NCI-H2107 (cell line): Measurements from ENCODE around the gene DECR2.
"Not testable (repeated sequence)": the region's sequence is repeated elsewhere in the genome, so short reads cannot be mapped to it uniquely, and the experiment has no call there.

Experiments
- DNase-seq: peaks from one replicate; lab custom pipeline; 2025; lab: John Stamatoyannopoulos, UW

DECR2 gene

DNA sequence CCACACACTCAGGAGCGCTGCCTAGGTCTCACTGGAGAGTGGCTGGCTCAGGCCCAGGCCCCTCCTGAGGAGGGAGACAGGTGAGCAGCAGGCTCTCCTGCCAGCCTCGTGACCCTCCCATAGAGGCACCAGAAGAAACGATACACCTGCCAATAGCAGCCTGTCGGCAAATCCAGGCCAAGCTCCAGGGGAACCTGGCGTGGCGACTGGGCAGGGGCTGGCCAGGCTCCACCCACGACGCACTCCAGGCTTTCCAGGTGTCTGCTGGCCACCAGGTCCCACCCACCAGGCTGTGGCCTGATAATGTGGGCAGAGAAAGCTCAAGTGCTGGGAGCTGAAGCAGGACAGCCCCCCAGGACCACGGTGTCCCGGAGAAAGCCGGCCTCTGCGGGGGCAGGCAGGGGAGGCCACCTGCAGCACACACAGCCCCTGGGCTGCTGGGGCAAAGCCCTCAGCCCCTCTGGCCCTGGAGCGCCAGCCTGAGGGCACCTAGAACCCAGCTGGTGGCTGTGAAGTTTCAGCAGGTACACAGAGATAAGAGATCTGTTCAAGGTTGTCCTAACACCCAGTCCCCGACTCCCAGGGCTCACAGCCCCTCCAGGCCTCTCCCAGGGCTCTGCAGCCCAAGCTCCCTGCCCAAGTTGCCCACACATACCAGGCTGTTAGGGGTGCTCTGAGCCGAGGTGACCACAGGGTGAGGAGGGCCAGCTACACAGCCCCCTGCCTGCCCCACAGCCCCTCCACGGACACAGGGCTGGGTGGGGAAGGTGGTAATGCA lies 22.3 kb upstream of the DECR2 start:
- peak; percentile 86 for DNase-seq

DNA sequence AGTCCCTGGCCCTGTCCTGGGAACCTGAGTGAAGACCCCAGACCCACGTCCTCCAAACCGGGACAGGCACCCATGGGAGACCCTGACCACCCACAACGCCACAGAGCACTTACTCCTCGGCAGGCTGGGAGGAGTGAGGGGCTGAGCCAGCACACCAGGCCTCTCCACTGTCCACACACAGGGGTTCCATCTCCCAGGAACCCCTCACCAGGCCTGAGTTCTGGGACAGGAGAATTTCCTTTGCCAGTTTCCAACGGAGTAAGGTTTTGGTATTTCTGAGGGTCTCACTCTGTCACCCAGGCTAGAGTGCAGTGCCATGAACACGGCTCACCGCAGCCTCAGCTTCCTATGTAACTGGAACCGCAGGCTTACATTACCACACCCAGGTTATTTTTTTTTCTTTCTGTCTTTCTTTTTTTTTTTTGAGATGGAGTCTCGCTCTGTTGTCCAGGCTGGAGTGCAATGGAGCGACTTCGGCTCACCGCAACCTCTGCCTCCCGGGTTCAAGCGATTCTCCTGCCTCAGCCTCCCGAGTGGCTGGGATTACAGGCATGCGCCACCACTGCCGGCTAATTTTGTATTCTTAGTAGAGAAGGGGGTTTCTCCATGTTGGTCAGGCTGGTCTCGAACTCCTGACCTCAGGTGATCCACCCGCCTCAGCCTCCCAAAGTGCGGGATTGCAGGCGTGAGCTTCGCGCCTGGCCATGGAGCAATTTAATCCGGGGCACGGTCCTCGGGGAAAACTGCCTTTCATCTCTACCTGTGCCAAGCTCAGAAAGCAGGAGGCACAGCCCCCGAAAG lies 21.5 kb upstream of the DECR2 start:
- DNase-seq, result no peak

DNA sequence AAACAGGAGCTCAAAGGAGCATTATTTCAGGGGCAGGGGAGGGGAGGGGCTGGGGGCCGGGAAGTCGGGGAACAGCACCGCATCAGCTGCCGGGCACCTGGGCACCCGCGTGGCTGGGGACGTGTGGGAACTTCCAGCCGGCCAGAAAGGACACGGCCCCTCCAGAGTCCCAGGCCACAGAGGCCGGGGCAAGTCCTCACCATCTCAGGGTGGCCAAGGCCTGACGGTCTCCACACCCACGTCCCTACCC lies 21.0 kb upstream of the DECR2 start:
- DNase-seq, result no peak

- DNase-seq, result no peak
These were observed 20.5 kb upstream of the DECR2 start for GRCh38 chr16:381012-381788.

- peak; percentile 66 for DNase-seq
These were observed 19.6 kb upstream of the DECR2 start, which contains the start of gene PGAP6 for GRCh38 chr16:381789-382717. Gene PGAP6, minus strand, starts transcription at chr16:381978. Its CDS starts 157 bp downstream, at chr16:381821.

- no peak for DNase-seq
These were observed 18.2 kb upstream of the DECR2 start for GRCh38 chr16:383326-384051.

DNA sequence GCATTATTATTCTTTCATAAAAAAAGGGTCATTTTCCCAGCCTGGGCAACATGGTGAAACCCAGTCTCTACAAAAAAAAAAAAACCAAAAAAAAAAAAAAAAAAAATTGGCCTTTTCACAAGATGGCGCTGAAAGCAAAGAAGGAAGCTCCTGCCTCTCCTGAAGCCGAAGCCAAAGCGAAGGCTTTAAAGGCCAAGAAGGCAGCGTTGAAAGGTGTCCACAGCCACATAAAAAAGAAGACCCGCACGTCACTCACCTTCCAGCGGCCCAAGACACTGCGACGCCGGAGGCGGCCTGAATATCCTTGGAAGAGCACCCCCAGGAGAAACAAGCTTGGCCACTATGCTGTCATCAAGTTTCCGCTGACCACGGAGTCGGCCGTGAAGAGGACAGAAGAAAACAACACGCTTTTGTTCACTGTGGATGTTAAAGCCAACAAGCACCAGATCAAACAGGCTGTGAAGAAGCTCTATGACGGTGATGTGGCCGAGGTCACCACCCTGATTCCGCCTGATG lies 15.0 kb upstream of the DECR2 start:
- no peak for DNase-seq

DNA sequence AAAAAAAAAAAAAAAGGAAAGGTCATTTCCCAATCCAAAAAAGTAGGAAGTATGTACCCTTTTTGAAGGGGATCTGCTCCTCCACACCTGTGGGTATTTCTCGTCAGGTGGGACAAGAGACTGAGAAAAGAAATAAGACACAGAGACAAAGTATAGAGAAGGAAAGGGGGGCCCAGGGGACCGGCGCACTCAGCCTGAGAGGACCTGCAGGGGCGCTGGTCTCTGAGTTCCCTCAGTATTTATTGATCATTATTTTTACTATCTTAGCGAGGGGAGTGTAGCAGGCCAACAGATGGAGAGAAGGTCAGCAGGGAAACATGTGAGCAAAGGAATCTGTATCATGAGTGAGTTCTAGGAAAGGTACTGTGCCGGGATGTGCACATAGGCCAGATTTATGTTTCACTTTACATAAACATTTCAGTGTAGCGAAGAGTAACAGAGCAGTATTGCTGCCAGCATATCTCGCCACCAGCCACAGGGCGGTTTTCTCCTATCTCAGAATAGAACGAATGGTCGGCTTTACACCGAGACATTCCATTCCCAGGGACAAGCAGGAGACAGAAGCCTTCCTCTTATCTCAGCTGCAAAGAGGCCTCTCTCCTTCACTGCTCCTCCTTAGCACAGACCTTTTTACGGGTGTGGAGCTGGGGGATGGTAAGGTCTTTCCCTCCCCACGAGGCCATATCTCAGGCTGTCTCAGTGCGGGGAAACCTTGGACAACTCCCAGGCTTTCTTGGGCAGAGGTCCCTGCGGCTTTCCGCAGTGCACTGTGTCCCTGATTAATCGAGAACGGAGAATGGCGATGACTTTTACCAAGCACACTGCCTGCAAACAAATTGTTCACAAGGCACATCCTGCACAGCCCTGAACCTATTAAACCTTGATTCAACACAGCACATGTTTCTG lies 13.7 kb upstream of the DECR2 start:
- not testable (repeated sequence) for DNase-seq

DNA sequence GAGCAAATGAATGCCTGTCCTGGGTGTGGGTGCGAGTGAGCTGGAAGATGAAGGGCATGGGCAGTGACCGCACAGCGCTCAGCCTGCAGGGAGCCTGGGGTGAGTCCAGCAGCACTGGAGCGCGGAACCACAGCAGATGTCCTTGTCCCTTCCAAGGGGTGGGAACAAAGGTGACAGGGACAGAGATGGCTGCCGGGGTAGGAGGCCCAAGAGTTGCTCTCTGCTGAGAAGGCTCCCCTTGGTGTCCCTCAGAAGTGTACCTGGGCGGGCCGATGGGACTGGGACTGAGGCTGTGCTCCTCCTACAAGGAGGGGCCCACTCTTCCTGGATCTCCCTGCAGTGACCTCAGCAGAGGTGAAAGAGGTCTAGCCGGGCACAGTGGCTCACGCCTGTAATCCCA lies 12.3 kb upstream of the DECR2 start:
- no peak for DNase-seq

- peak; percentile 40 for DNase-seq
These were observed 9.8 kb upstream of the DECR2 start for GRCh38 chr16:391885-392335.

DNA sequence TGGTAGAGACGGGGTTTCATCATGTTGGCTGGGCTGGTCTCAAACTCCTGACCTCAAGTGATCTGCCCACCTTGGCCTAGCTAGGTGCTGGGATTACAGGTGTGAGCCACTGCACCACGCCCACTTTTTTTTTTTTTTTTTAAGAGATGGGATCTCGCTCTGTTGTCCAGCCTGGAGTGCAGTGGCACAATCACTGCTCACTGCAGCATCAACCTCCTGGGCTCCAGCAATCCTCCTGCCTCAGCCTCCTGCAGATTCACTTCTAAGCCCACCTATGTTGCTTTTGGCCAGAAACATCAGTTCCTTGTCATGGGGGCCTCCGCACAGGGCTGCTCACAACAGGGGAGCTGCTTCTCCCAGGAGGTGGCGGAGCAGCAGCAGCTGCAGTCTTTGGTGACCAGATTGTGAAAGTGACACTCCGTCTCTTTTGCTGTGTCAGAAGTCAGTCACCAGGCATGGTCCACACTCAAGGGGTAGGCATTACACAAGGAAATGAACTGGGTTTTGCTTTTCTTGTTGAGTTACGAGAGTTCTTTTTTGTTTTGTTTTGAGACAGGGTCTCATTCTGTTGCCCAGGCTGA lies 9.1 kb upstream of the DECR2 start:
- DNase-seq, result no peak

GRCh38 chr16:396199-396598 lies 5.5 kb upstream of the DECR2 start:
- no peak for DNase-seq

- no peak for DNase-seq
These were observed 5.1 kb upstream of the DECR2 start for GRCh38 chr16:396605-397004.

GRCh38 chr16:397135-397661 lies 4.5 kb upstream of the DECR2 start, which contains the start of gene NME4:
Gene NME4, plus strand, starts transcription at chr16:397199. Its CDS starts 24 bp downstream, at chr16:397223.
- no peak for DNase-seq

GRCh38 chr16:397736-398332 lies 3.9 kb upstream of the DECR2 start:
- no peak for DNase-seq

DNA sequence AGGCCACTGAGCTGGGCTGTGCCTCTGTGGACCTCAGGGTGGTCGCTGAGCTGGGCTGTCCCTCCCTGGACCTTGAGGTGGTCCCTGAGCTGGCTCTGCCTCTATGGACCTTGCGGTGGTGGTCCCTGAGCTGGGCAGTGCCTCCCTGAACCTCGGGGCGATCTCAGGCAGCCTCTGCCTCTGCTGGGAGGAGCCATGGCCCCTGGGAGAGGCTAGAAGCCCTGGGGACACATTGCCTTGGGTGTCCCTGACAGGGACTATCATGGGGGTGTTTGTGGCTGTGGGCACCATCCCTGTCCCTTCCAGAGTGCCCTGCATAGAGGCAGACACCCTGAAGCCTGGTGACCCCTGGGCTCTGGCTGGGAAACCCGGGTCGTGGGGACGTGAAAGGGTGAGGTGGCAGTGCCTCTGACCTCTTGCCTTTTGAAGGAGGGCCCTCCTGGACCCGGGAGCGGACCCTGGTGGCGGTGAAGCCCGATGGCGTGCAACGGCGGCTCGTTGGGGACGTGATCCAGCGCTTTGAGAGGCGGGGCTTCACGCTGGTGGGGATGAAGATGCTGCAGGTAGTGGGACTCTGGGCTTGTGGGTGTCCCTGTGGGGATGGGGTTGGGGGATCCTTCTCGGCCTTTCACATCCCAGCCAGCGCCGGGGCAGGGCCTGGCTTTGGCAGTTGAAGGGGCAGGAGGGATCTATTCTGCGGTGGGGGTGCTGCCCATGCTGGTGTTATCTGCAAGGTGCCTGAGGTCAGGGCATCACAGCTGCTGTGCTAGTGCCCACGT lies 2.9 kb upstream of the DECR2 start:
- DNase-seq, result no peak

GRCh38 chr16:399340-400019 lies 2.2 kb upstream of the DECR2 start:
- no peak for DNase-seq
